ENCODE results near the gene ZBTB16.

DNA sequence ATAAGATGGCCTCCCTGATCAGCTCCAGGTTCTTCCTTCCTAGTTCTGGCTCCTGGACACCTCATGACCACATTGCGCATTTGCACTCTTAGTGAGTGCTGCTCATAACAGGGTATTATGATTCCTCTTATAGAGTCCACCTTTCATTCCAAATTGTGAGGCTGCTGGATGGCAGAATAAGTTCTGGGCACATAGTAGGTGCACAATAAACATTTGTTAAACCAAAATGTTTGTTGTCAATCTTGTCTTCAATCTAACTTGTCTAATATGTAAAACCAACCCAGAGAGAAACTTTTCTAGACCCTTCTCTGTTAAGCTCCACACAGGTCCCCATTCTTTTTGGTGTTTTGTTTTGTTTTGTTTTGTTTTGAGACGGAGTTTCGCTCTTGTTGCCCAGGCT, 22.6 kb upstream of the ZBTB16 start:
- no peak for TF ChIP-seq EZH2 (IDR thresholded peaks at IDR 0.05)
- no peak for TF ChIP-seq FOXP2 (optimal IDR thresholded peaks at IDR 0.05; ENCODE audit: control extremely low read depth, extremely low read length, insufficient read depth)
